Activated CD4-positive, alpha-beta T cell treated with anti-CD3 and anti-CD28 coated beads for 36 hours (primary cell): ENCODE results near the gene TMUB2. TPM values are rescaled to one million over a fixed set of nuclear protein-coding genes. Genes with fewer than 3 reads are reported as not detected.

Experiments
- ATAC-seq: fragments of 200-7000 bp; cut with Tn5 transposase; one replicate; pipeline ENCODE4 v1.10.0; 2021; ENCODE audit warnings: mild to moderate bottlenecking, moderate library complexity
- CTCF ChIA-PET: fragments of 350-600 bp; sonication (Branson Sonifier 250); formaldehyde crosslinking; loops from one replicate; lab custom pipeline; 2021; ENCODE audit warnings: antibody characterized with exemption; lab: Charles Lee
- POLR2A ChIA-PET: fragments of 350-600 bp; sonication (Branson Sonifier 250); formaldehyde crosslinking; loops from one replicate; lab custom pipeline; 2021; ENCODE audit warnings: antibody characterized with exemption, inconsistent platforms; lab: Charles Lee
- DNase-seq: peaks from one replicate; pipeline ENCODE4 v3.0.0-alpha.2; 2020
- H3K27ac Mint-ChIP-seq: one replicate; pipeline ENCODE4 v1.8.0; 2021; ENCODE audit warnings: mixed read lengths
- H3K27me3 Mint-ChIP-seq: one replicate; pipeline ENCODE4 v1.8.0; 2021; ENCODE audit warnings: mixed read lengths
- H3K36me3 Mint-ChIP-seq: one replicate; pipeline ENCODE4 v1.8.0; 2021; ENCODE audit warnings: low read depth, mixed read lengths
- H3K4me1 Mint-ChIP-seq: one replicate; pipeline ENCODE4 v1.8.0; 2021; ENCODE audit warnings: mixed read lengths
- H3K4me3 Mint-ChIP-seq: one replicate; pipeline ENCODE4 v1.8.0; 2021; ENCODE audit warnings: mild to moderate bottlenecking, moderate library complexity, mixed read lengths
- H3K9me3 Mint-ChIP-seq: one replicate; pipeline ENCODE4 v1.8.0; 2021; ENCODE audit warnings: low read depth, mixed read lengths
- intact Hi-C, 2 experiments: fragments of 100-400 bp; cut with DNase I in 1 of 2; cut with micrococcal nuclease in 1 of 2; formaldehyde crosslinking; loops; one replicate each; pipeline versions ENCODE4 v1.14.2 to v1.15.1; 2022 to 2024; cut with DNase I, micrococcal nuclease
- total RNA-seq, 2 experiments: library from RNA; stranded (reverse); gene quantifications; one replicate each; pipeline ENCODE4 v1.2.3, GENCODE V29; 2021

The TMUB2 gene
- total RNA-seq, 2 experiments from 2014 or later = 19.8 to 20.3 TPM

- Mint-ChIP-seq H3K27ac (peak overlapping the region; percentile 47), H3K4me3 (no peak overlapping the region), H3K27me3 (no peaks in the 10 kb centered on the region), H3K36me3 (peaks cover 81% of the 10 kb centered on the region), H3K9me3 (no peaks in the 10 kb centered on the region), H3K4me1 (peaks cover 76% of the 10 kb centered on the region)
- intact Hi-C loops = loop anchor here in 1 of 2 experiments (10.0 kb wide), 1 partner anchor 682 kb away; the partner anchor contains the start of gene EFTUD2
- ATAC-seq (no peak), DNase-seq (no peak)
- ChIA-PET CTCF (interaction anchor here (0.6 to 3.7 kb wide), 2 partner anchors 9 to 494 kb away, joined by 3 to 38 read pairs; partner anchors contain the start of gene UBTF), POLR2A (no interaction called here)
Measured at GRCh38 chr17:44212507-44213402, 26.0 kb downstream of the TMUB2 start.

GRCh38 chr17:44213403-44214229 lies 26.8 kb downstream of the TMUB2 start:
- Mint-ChIP-seq H3K9me3 (no peaks in the 10 kb centered on the region), H3K27me3 (no peaks in the 10 kb centered on the region), H3K36me3 (peaks cover 74% of the 10 kb centered on the region), H3K4me1 (peaks cover 69% of the 10 kb centered on the region), H3K4me3 (no peak overlapping the region), H3K27ac (peak overlapping the region; percentile 44)
- ATAC-seq = no peak
- intact Hi-C loops = loop anchor here in 1 of 2 experiments (10.0 kb wide), 1 partner anchor 681 kb away; the partner anchor contains the start of gene EFTUD2
- DNase-seq = no peak
- POLR2A ChIA-PET = no interaction called here
- CTCF ChIA-PET = interaction anchor here (0.6 to 1.2 kb wide), 5 partner anchors 10 to 493 kb away, joined by 3 to 4 read pairs (median 3); no protein-coding TSS in a partner anchor

GRCh38 chr17:44214230-44214494 lies 27.4 kb downstream of the TMUB2 start:
- no peak for DNase-seq
- H3K27ac Mint-ChIP-seq = peak overlapping the region; percentile 77
- no peak overlapping the region for H3K4me3 Mint-ChIP-seq
- no peaks in the 10 kb centered on the region for H3K9me3 Mint-ChIP-seq
- ATAC-seq = no peak
- H3K4me1 Mint-ChIP-seq = peaks cover 65% of the 10 kb centered on the region
- H3K36me3 Mint-ChIP-seq = peaks cover 70% of the 10 kb centered on the region
- no peaks in the 10 kb centered on the region for H3K27me3 Mint-ChIP-seq
- intact Hi-C loops = loop anchor here in 1 of 2 experiments (10.0 kb wide), 1 partner anchor 681 kb away; the partner anchor contains the start of gene EFTUD2
- CTCF ChIA-PET = interaction anchor here (0.7 to 1.2 kb wide), 4 partner anchors 10 to 137 kb away, joined by 3 to 4 read pairs (median 4); no protein-coding TSS in a partner anchor
- POLR2A ChIA-PET = no interaction called here

GRCh38 chr17:44214896-44215295 lies 28.1 kb downstream of the TMUB2 start:
- H3K9me3 Mint-ChIP-seq = no peaks in the 10 kb centered on the region
- peaks cover 63% of the 10 kb centered on the region for H3K36me3 Mint-ChIP-seq
- H3K4me1 Mint-ChIP-seq = peaks cover 57% of the 10 kb centered on the region
- no peak for DNase-seq
- no peak for ATAC-seq
- H3K4me3 Mint-ChIP-seq = peak overlapping the region; percentile 11
- intact Hi-C loops = loop anchor here in 1 of 2 experiments (5.0 to 10.0 kb wide), 2 partner anchors 680 to 847 kb away; partner anchors contain the start of genes EFTUD2 and NMT1
- peak overlapping the region; percentile 77 for H3K27ac Mint-ChIP-seq
- no peaks in the 10 kb centered on the region for H3K27me3 Mint-ChIP-seq
- ChIA-PET CTCF (interaction anchor here (0.5 to 1.2 kb wide), 4 partner anchors 11 to 107 kb away, joined by 3 to 4 read pairs (median 3); no protein-coding TSS in a partner anchor), POLR2A (no interaction called here)

GRCh38 chr17:44216173-44216572 lies 29.4 kb downstream of the TMUB2 start:
- DNase-seq (peak; percentile 61), ATAC-seq (peak; percentile 5)
- H3K36me3 Mint-ChIP-seq = peaks cover 57% of the 10 kb centered on the region
- H3K27ac Mint-ChIP-seq = peak overlapping the region; percentile 99
- peak overlapping the region; percentile 99 for H3K4me3 Mint-ChIP-seq
- peaks cover 50% of the 10 kb centered on the region for H3K4me1 Mint-ChIP-seq
- intact Hi-C loops = loop anchor here (2.0 to 10.0 kb wide), 3 partner anchors 31 to 846 kb away; partner anchors contain the start of genes EFTUD2 (in 1 of the 2) and NMT1 (in 1 of the 2)
- POLR2A ChIA-PET = no interaction called here
- no peaks in the 10 kb centered on the region for H3K27me3 Mint-ChIP-seq
- H3K9me3 Mint-ChIP-seq = no peaks in the 10 kb centered on the region
- CTCF ChIA-PET = interaction anchor here (0.7 to 2.3 kb wide), 13 partner anchors 10 to 131 kb away, joined by 3 to 28 read pairs (median 4); partner anchors contain the start of gene TMUB2

GRCh38 chr17:44216694-44217093 lies 29.9 kb downstream of the TMUB2 start:
- ChIA-PET POLR2A (no interaction called here), CTCF (interaction anchor here (0.7 to 2.3 kb wide), 13 partner anchors 10 to 131 kb away, joined by 3 to 28 read pairs (median 4); partner anchors contain the start of gene TMUB2)
- no peak for ATAC-seq
- intact Hi-C loops = loop anchor here (2.0 to 10.0 kb wide), 3 partner anchors 30 to 846 kb away; partner anchors contain the start of genes EFTUD2 (in 1 of the 2) and NMT1 (in 1 of the 2)
- H3K27me3 Mint-ChIP-seq = no peaks in the 10 kb centered on the region
- H3K9me3 Mint-ChIP-seq = no peaks in the 10 kb centered on the region
- peak overlapping the region; percentile 99 for H3K4me3 Mint-ChIP-seq
- peaks cover 53% of the 10 kb centered on the region for H3K36me3 Mint-ChIP-seq
- DNase-seq = peak; percentile 25
- peak overlapping the region; percentile 99 for H3K27ac Mint-ChIP-seq
- H3K4me1 Mint-ChIP-seq = peaks cover 46% of the 10 kb centered on the region

- no peaks in the 10 kb centered on the region for H3K27me3 Mint-ChIP-seq
- H3K36me3 Mint-ChIP-seq = peaks cover 49% of the 10 kb centered on the region
- ChIA-PET POLR2A (interaction anchor here (0.8 to 1.0 kb wide), 3 partner anchors 8 to 109 kb away, joined by 3 to 7 read pairs (median 5); no protein-coding TSS in a partner anchor), CTCF (interaction anchor here (1.0 to 2.3 kb wide), 9 partner anchors 9 to 135 kb away, joined by 3 to 28 read pairs (median 5); partner anchors contain the start of gene TMUB2)
- ATAC-seq (no peak), DNase-seq (peak; percentile 48)
- intact Hi-C loops = loop anchor here (1.0 to 10.0 kb wide), 11 partner anchors 8 to 844 kb away; partner anchors contain the start of genes EFTUD2 (in 1 of the 2), G6PC3 (in 1 of the 2), GRN (in 1 of the 2) and HDAC5 (in 1 of the 2)
- H3K4me1 Mint-ChIP-seq = peaks cover 53% of the 10 kb centered on the region
- peak overlapping the region; percentile 99 for H3K27ac Mint-ChIP-seq
- no peaks in the 10 kb centered on the region for H3K9me3 Mint-ChIP-seq
- peak overlapping the region; percentile 99 for H3K4me3 Mint-ChIP-seq
Measured at GRCh38 chr17:44217738-44218343, 31.1 kb downstream of the TMUB2 start.

GRCh38 chr17:44218344-44219107 lies 31.8 kb downstream of the TMUB2 start:
- H3K4me1 Mint-ChIP-seq = peaks cover 51% of the 10 kb centered on the region
- intact Hi-C loops = loop anchor here (1.0 to 10.0 kb wide), 10 partner anchors 8 to 844 kb away; partner anchors contain the start of genes EFTUD2 (in 1 of the 2), G6PC3 (in 1 of the 2), GRN (in 1 of the 2) and HDAC5 (in 1 of the 2)
- ChIA-PET POLR2A (interaction anchor here (1.0 to 1.2 kb wide), 3 partner anchors 9 to 108 kb away, joined by 5 to 7 read pairs (median 5); no protein-coding TSS in a partner anchor), CTCF (interaction anchor here (1.0 to 2.3 kb wide), 7 partner anchors 9 to 134 kb away, joined by 4 to 13 read pairs (median 5); partner anchors contain the start of gene TMUB2)
- peaks cover 42% of the 10 kb centered on the region for H3K36me3 Mint-ChIP-seq
- peak overlapping the region; percentile 99 for H3K27ac Mint-ChIP-seq
- peak overlapping the region; percentile 99 for H3K4me3 Mint-ChIP-seq
- H3K9me3 Mint-ChIP-seq = no peaks in the 10 kb centered on the region
- DNase-seq (peak; percentile 93), ATAC-seq (peak; percentile 43)
- H3K27me3 Mint-ChIP-seq = no peaks in the 10 kb centered on the region

- CTCF ChIA-PET = interaction anchor here (1.2 to 5.4 kb wide), 3 partner anchors 8 to 126 kb away, joined by 4 to 38 read pairs (median 7); no protein-coding TSS in a partner anchor
- POLR2A ChIA-PET = interaction anchor here (0.6 to 1.2 kb wide), 2 partner anchors 12 to 106 kb away, joined by 3 to 5 read pairs; no protein-coding TSS in a partner anchor
- ATAC-seq = peak; percentile 43
- Mint-ChIP-seq H3K4me3 (peak overlapping the region; percentile 28), H3K36me3 (peaks cover 35% of the 10 kb centered on the region), H3K27ac (no peak overlapping the region), H3K27me3 (no peaks in the 10 kb centered on the region), H3K9me3 (no peaks in the 10 kb centered on the region), H3K4me1 (peaks cover 44% of the 10 kb centered on the region)
- DNase-seq = peak; percentile 87
- intact Hi-C loops = loop anchor here in 1 of 2 experiments (2.0 to 10.0 kb wide), 3 partner anchors 148 to 843 kb away; partner anchors contain the start of genes EFTUD2, G6PC3 and NMT1
Measured at GRCh38 chr17:44219108-44219615, 32.4 kb downstream of the TMUB2 start.
